Neural crest cell (in vitro differentiated cells): ENCODE data around the gene ZP3. TPM values are rescaled to one million over a fixed set of nuclear protein-coding genes. Genes with fewer than 3 reads are reported as not detected.
"Not testable (repeated sequence)": the region's sequence is repeated elsewhere in the genome, so short reads cannot be mapped to it uniquely, and the experiment has no call there.

ENCODE experiments used
- DNase-seq: peaks from one replicate; pipeline ENCODE4 v3.0.0; 2021; ENCODE audit warnings: low read depth, mixed read lengths, low spot score
- H3K27ac Mint-ChIP-seq: one replicate; pipeline ENCODE4 v1.8.0; 2021; ENCODE audit warnings: mild to moderate bottlenecking, mixed read lengths; ENCODE audit not compliant: unreplicated experiment
- H3K27me3 Mint-ChIP-seq: 2 replicates; pipeline ENCODE4 v1.8.0; 2021; ENCODE audit warnings: low read depth, mild to moderate bottlenecking, mixed read lengths
- H3K36me3 Mint-ChIP-seq: 2 replicates; pipeline ENCODE4 v1.8.0; 2021; ENCODE audit warnings: low read depth, mild to moderate bottlenecking, mixed read lengths
- H3K4me1 Mint-ChIP-seq: 2 replicates; pipeline ENCODE4 v1.8.0; 2021; ENCODE audit warnings: mixed read lengths
- H3K4me3 Mint-ChIP-seq: one replicate; pipeline ENCODE4 v1.8.0; 2021; ENCODE audit warnings: mild to moderate bottlenecking, mixed read lengths
- H3K9me3 Mint-ChIP-seq: 2 replicates; pipeline ENCODE4 v1.8.0; 2021; ENCODE audit warnings: mixed read lengths
- CTCF ChIP-seq: fragments of 200-600 bp; sonication (generic); conservative IDR thresholded peaks from 2 replicates; pipeline ENCODE4 v1.5.0; 2021; ENCODE audit warnings: antibody characterized with exemption, mild to moderate bottlenecking
- total RNA-seq: library from RNA; stranded (reverse); gene quantifications from 2 replicates; pipeline ENCODE4 v1.2.1, GENCODE V29; 2021

The ZP3 gene
- total RNA-seq, 1 donor from 2014 or later, result 0.49 TPM

- H3K4me1 Mint-ChIP-seq, result peaks cover 23% of the 10 kb centered on the region
- H3K36me3 Mint-ChIP-seq, result no peaks in the 10 kb centered on the region
- no peak for TF ChIP-seq CTCF
- H3K27me3 Mint-ChIP-seq, result no peaks in the 10 kb centered on the region
- H3K27ac Mint-ChIP-seq, result peak overlapping the region; percentile 86
- peak overlapping the region; percentile 80 for H3K4me3 Mint-ChIP-seq
- H3K9me3 Mint-ChIP-seq, result no peaks in the 10 kb centered on the region
- peak; percentile 88 for DNase-seq
Measured at GRCh38 chr7:76393116-76394031, 31.4 kb upstream of the ZP3 start.

- TF ChIP-seq CTCF, result no peak
- DNase-seq, result no peak
- no peaks in the 10 kb centered on the region for H3K9me3 Mint-ChIP-seq
- H3K4me1 Mint-ChIP-seq, result peaks cover 11% of the 10 kb centered on the region
- no peaks in the 10 kb centered on the region for H3K27me3 Mint-ChIP-seq
- peak overlapping the region; percentile 64 for H3K4me3 Mint-ChIP-seq
- H3K27ac Mint-ChIP-seq, result no peak overlapping the region
- H3K36me3 Mint-ChIP-seq, result no peaks in the 10 kb centered on the region
Measured at GRCh38 chr7:76394957-76395356, 29.8 kb upstream of the ZP3 start.

GRCh38 chr7:76395605-76395964, 29.2 kb upstream of the ZP3 start:
- not testable (repeated sequence) for H3K27ac Mint-ChIP-seq, H3K36me3 Mint-ChIP-seq, DNase-seq, H3K4me3 Mint-ChIP-seq, H3K9me3 Mint-ChIP-seq, H3K27me3 Mint-ChIP-seq
- H3K4me1 Mint-ChIP-seq, result peaks cover 11% of the 10 kb centered on the region

- Mint-ChIP-seq H3K27ac (no peak overlapping the region), H3K27me3 (no peaks in the 10 kb centered on the region), H3K36me3 (no peaks in the 10 kb centered on the region), H3K4me1 (peaks cover 11% of the 10 kb centered on the region), H3K4me3 (peak overlapping the region; percentile 50), H3K9me3 (no peaks in the 10 kb centered on the region)
- DNase-seq, result no peak
- TF ChIP-seq CTCF, result no peak
Measured at GRCh38 chr7:76395965-76396726, 28.6 kb upstream of the ZP3 start.

- no peak for TF ChIP-seq CTCF
- Mint-ChIP-seq H3K4me1 (peaks cover 11% of the 10 kb centered on the region), H3K27ac (no peak overlapping the region), H3K9me3 (no peaks in the 10 kb centered on the region), H3K27me3 (no peaks in the 10 kb centered on the region), H3K4me3 (no peak overlapping the region), H3K36me3 (no peaks in the 10 kb centered on the region)
- no peak for DNase-seq
Measured at GRCh38 chr7:76396864-76397263, 27.9 kb upstream of the ZP3 start.
